ENCODE data around the gene IFT81. TPM values are rescaled to one million over a fixed set of nuclear protein-coding genes. Genes with fewer than 3 reads are reported as not detected.
"Not testable (repeated sequence)": the region's sequence is repeated elsewhere in the genome, so short reads cannot be mapped to it uniquely, and the experiment has no call there.

The IFT81 gene
- total RNA-seq, 1 experiment from 2014 or later, result 32.9 TPM

DNA sequence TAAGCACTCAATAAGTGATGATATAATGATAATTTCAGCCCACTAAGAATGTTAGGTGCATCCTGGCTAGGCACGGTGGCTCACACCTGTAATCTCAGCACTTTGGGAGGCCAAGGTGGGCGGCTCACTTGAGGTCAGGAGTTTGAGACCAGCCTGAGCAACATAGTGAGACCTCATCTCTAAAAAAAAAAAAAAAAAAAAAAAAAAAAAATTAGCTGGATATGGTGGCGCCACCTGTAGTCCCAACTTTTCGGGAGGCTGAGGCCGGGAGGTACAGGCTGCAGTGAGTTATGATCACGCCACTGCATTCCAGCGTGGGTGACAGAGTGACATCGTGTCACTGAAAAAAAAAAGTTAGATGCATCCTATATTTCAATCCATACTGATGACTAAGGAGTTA, 6.9 kb upstream of the IFT81 start:
- CTCF ChIA-PET, result interaction anchor here (0.7 kb wide), 1 partner anchor 107 kb away, joined by 5 read pairs; no protein-coding TSS in a partner anchor
- H3K36me3 ChIP-seq (ENCODE audit: insufficient read depth, low read length, poor library complexity, severe bottlenecking); H3K9me3 ChIP-seq (ENCODE audit: low read depth, low read length, poor library complexity, severe bottlenecking); H3K4me1 ChIP-seq (ENCODE audit: insufficient read depth, low read length, poor library complexity, severe bottlenecking); H3K27me3 ChIP-seq (replicated peaks; ENCODE audit: insufficient read depth, low read depth, low read length, poor library complexity); POLR2A ChIA-PET (ENCODE audit: low non-redundant PET); BruUV-seq (replicated peaks); intact Hi-C loops (cut with micrococcal nuclease; ENCODE audit: unreplicated experiment); DNase-seq (ENCODE audit: low spot score); H3K4me3 ChIP-seq (ENCODE audit: low read depth, low read length, poor library complexity, severe bottlenecking); H3K27ac ChIP-seq (ENCODE audit: low read depth, low read length, poor library complexity, severe bottlenecking): not testable (repeated sequence)
- TF ChIP-seq, protein P1, sequence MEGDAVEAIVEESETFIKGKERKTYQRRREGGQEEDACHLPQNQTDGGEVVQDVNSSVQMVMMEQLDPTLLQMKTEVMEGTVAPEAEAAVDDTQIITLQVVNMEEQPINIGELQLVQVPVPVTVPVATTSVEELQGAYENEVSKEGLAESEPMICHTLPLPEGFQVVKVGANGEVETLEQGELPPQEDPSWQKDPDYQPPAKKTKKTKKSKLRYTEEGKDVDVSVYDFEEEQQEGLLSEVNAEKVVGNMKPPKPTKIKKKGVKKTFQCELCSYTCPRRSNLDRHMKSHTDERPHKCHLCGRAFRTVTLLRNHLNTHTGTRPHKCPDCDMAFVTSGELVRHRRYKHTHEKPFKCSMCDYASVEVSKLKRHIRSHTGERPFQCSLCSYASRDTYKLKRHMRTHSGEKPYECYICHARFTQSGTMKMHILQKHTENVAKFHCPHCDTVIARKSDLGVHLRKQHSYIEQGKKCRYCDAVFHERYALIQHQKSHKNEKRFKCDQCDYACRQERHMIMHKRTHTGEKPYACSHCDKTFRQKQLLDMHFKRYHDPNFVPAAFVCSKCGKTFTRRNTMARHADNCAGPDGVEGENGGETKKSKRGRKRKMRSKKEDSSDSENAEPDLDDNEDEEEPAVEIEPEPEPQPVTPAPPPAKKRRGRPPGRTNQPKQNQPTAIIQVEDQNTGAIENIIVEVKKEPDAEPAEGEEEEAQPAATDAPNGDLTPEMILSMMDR (conservative IDR thresholded peaks at IDR 0.05; ENCODE audit: low read depth, low read length), result peak; percentile 42; the same call in 1 of the 2 replicates

DNA sequence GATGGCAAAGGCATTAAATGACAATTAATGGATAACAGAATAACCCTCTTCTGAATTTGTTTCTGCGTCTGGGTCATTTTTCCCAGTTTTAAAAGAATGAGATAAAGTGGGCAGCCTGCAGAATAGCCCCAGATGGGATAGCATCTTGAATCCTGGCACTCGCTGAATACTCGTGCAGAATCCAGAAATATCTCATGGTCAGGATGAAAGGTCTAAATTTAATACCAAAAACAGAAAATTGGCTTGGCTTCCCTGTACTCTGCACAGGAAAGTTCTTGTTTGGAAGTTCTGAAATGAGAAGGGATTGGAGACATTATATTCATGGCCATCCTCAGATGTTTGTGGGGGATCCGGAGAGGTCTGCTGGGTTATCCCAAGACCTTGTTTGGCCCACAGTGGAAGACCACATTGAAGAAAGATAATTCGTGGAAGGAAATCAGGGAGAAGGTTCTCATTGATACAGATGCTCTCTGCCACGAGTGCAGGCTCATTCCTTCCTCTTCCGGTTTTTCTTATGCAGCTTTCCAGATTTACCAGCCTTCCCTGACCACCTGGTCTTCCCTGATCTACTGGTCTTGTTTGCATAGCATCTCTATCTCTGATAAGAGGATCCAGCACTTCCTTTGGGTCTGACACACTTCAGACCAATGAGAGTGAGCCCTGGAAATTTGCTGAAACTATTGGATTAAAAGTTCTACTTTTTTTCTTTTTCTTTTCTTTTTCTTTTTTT, 6.0 kb upstream of the IFT81 start:
- CTCF ChIA-PET, result interaction anchor here (0.7 kb wide), 1 partner anchor 14 kb away, joined by 5 read pairs; no protein-coding TSS in a partner anchor
- POLR2A ChIA-PET (ENCODE audit: low non-redundant PET), result no interaction called here

DNA sequence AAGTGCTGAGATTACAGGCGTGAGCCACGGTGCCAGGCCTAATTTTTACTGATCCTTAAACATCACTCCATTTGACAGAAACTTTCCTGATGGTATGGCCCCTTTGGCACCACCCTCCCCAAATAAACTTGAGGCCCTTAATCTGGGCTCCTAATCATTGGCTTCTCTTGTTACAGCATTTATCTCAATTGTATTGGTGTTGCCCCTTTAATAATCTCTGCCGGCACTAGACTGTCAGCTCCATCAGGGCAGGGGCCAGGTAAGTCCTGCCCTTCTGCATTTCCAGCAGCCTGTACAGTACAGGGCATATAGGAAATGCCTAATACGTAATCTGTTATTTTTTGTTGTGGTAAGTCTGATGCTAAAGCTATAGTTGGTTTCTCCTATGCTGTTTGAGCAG, 1.2 kb upstream of the IFT81 start:
- Histone ChIP-seq H3K27ac (ENCODE audit: low read depth, low read length, poor library complexity, severe bottlenecking) (no peak overlapping the region), H3K9me3 (ENCODE audit: low read depth, low read length, poor library complexity, severe bottlenecking) (no peaks in the 10 kb centered on the region), H3K4me3 (ENCODE audit: low read depth, low read length, poor library complexity, severe bottlenecking) (no peak overlapping the region), H3K27me3 (replicated peaks; ENCODE audit: insufficient read depth, low read depth, low read length, poor library complexity) (no peaks in the 10 kb centered on the region), H3K36me3 (ENCODE audit: insufficient read depth, low read length, poor library complexity, severe bottlenecking) (peaks cover 5% of the 10 kb centered on the region), H3K4me1 (ENCODE audit: insufficient read depth, low read length, poor library complexity, severe bottlenecking) (peaks cover 14% of the 10 kb centered on the region)
- POLR2A ChIA-PET (ENCODE audit: low non-redundant PET), result no interaction called here
- CTCF ChIA-PET, result no interaction called here
- TF ChIP-seq, protein P1 (conservative IDR thresholded peaks at IDR 0.05; ENCODE audit: low read depth, low read length), result no peak
- TF ChIP-seq EZH2 (IDR thresholded peaks at IDR 0.05; ENCODE audit: borderline replicate concordance, low read depth, low read length, poor library complexity, severe bottlenecking), result no peak
- BruUV-seq (replicated peaks), result no TSS peak
- intact Hi-C loops (cut with micrococcal nuclease; ENCODE audit: unreplicated experiment), result no loop called here
- DNase-seq (ENCODE audit: low spot score), result no peak

More for the DNA sequence above, 6.0 kb upstream of the IFT81 start:
- no peaks in the 10 kb centered on the region for H3K36me3 ChIP-seq (ENCODE audit: insufficient read depth, low read length, poor library complexity, severe bottlenecking)
- H3K4me3 ChIP-seq (ENCODE audit: low read depth, low read length, poor library complexity, severe bottlenecking), result no peak overlapping the region
- DNase-seq (ENCODE audit: low spot score), result no peak
- TF ChIP-seq, protein P1 (conservative IDR thresholded peaks at IDR 0.05; ENCODE audit: low read depth, low read length), result no peak
- no peaks in the 10 kb centered on the region for H3K27me3 ChIP-seq (replicated peaks; ENCODE audit: insufficient read depth, low read depth, low read length, poor library complexity)
- intact Hi-C loops (cut with micrococcal nuclease; ENCODE audit: unreplicated experiment), result no loop called here
- H3K4me1 ChIP-seq (ENCODE audit: insufficient read depth, low read length, poor library complexity, severe bottlenecking), result no peaks in the 10 kb centered on the region
- H3K27ac ChIP-seq (ENCODE audit: low read depth, low read length, poor library complexity, severe bottlenecking), result no peak overlapping the region
- no peaks in the 10 kb centered on the region for H3K9me3 ChIP-seq (ENCODE audit: low read depth, low read length, poor library complexity, severe bottlenecking)
- no TSS peak for BruUV-seq (replicated peaks)
